Measurements from ENCODE around the gene PARP2.

The PARP2 gene

GRCh38 chr14:20386276-20386855, 42.9 kb downstream of the PARP2 start:
- H3K4me1 ChIP-seq = no peaks in the 10 kb centered on the region
- TF ChIP-seq Cebpa-rat (IDR thresholded peaks at IDR 0.05) = no peak
- H3K36me3 ChIP-seq = peaks cover 99% of the 10 kb centered on the region
- H3K27me3 ChIP-seq = no peaks in the 10 kb centered on the region
- H4K20me1 ChIP-seq = peaks cover 4% of the 10 kb centered on the region; the same call in 1 of the 2 replicates
- H3K4me3 ChIP-seq = no peak overlapping the region
- H3K4me2 ChIP-seq = no peak overlapping the region
- H3K9ac ChIP-seq = no peak overlapping the region
- H3K27ac ChIP-seq = no peak overlapping the region
- no peaks in the 10 kb centered on the region for H3K9me3 ChIP-seq

GRCh38 chr14:20387576-20387975, 44.1 kb downstream of the PARP2 start:
- Histone ChIP-seq H3K4me1 (no peaks in the 10 kb centered on the region), H3K9me3 (no peaks in the 10 kb centered on the region), H3K9ac (no peak overlapping the region), H3K36me3 (peaks cover 99% of the 10 kb centered on the region), H4K20me1 (peaks cover 4% of the 10 kb centered on the region; the same call in 1 of the 2 replicates), H3K4me3 (no peak overlapping the region), H3K27me3 (no peaks in the 10 kb centered on the region), H3K4me2 (no peak overlapping the region), H3K27ac (no peak overlapping the region)
- no peak for TF ChIP-seq Cebpa-rat (IDR thresholded peaks at IDR 0.05)

- Histone ChIP-seq H3K27me3 (no peaks in the 10 kb centered on the region), H3K4me3 (no peak overlapping the region), H3K4me1 (no peaks in the 10 kb centered on the region), H3K36me3 (peaks cover 99% of the 10 kb centered on the region), H3K9ac (no peak overlapping the region), H4K20me1 (no peaks in the 10 kb centered on the region; the same call in 1 of the 2 replicates), H3K4me2 (no peak overlapping the region), H3K9me3 (no peaks in the 10 kb centered on the region), H3K27ac (no peak overlapping the region)
- TF ChIP-seq Cebpa-rat (IDR thresholded peaks at IDR 0.05) = no peak
These were observed 44.7 kb downstream of the PARP2 start for GRCh38 chr14:20388159-20388558.

- H3K4me3 ChIP-seq = no peak overlapping the region
- H3K36me3 ChIP-seq = peaks cover 98% of the 10 kb centered on the region
- no peak overlapping the region for H3K9ac ChIP-seq
- H3K27me3 ChIP-seq = no peaks in the 10 kb centered on the region
- no peak for TF ChIP-seq Cebpa-rat (IDR thresholded peaks at IDR 0.05)
- peaks cover 5% of the 10 kb centered on the region; the same call in 1 of the 2 replicates for H4K20me1 ChIP-seq
- no peaks in the 10 kb centered on the region for H3K4me1 ChIP-seq
- no peak overlapping the region for H3K27ac ChIP-seq
- H3K4me2 ChIP-seq = no peak overlapping the region
- H3K9me3 ChIP-seq = no peaks in the 10 kb centered on the region
These were observed 48.1 kb downstream of the PARP2 start for GRCh38 chr14:20391505-20391904.

GRCh38 chr14:20397511-20397910, 54.1 kb downstream of the PARP2 start:
- Histone ChIP-seq H3K27me3 (no peaks in the 10 kb centered on the region), H3K36me3 (peaks cover 96% of the 10 kb centered on the region), H3K4me3 (no peak overlapping the region), H3K4me1 (no peaks in the 10 kb centered on the region), H4K20me1 (0 out of 2 replicates have a peak, but pooled peaks cover 5% of the 10 kb centered on the region), H3K4me2 (no peak overlapping the region), H3K27ac (no peak overlapping the region), H3K9me3 (no peaks in the 10 kb centered on the region), H3K9ac (no peak overlapping the region)
- no peak for TF ChIP-seq Cebpa-rat (IDR thresholded peaks at IDR 0.05)

GRCh38 chr14:20400589-20400964, 57.1 kb downstream of the PARP2 start:
- H3K4me1 ChIP-seq = no peaks in the 10 kb centered on the region
- no peaks in the 10 kb centered on the region for H3K9me3 ChIP-seq
- TF ChIP-seq Cebpa-rat (IDR thresholded peaks at IDR 0.05) = no peak
- H3K4me2 ChIP-seq = no peak overlapping the region
- H3K27me3 ChIP-seq = no peaks in the 10 kb centered on the region
- H3K9ac ChIP-seq = no peak overlapping the region
- peaks cover 6% of the 10 kb centered on the region; the same call in 1 of the 2 replicates for H4K20me1 ChIP-seq
- no peak overlapping the region for H3K4me3 ChIP-seq
- H3K27ac ChIP-seq = no peak overlapping the region
- H3K36me3 ChIP-seq = peaks cover 98% of the 10 kb centered on the region

- Histone ChIP-seq H4K20me1 (peaks cover 8% of the 10 kb centered on the region; the same call in 1 of the 2 replicates), H3K27ac (no peak overlapping the region), H3K9me3 (no peaks in the 10 kb centered on the region), H3K4me2 (no peak overlapping the region), H3K4me3 (no peak overlapping the region), H3K4me1 (no peaks in the 10 kb centered on the region), H3K9ac (no peak overlapping the region), H3K27me3 (no peaks in the 10 kb centered on the region), H3K36me3 (peaks cover 98% of the 10 kb centered on the region)
- TF ChIP-seq Cebpa-rat (IDR thresholded peaks at IDR 0.05) = no peak
These were observed 57.6 kb downstream of the PARP2 start for GRCh38 chr14:20400965-20401593.

- H3K4me3 ChIP-seq = no peak overlapping the region
- H4K20me1 ChIP-seq = peaks cover 31% of the 10 kb centered on the region; the same call in 1 of the 2 replicates
- no peak overlapping the region for H3K4me2 ChIP-seq
- H3K36me3 ChIP-seq = peaks cover 98% of the 10 kb centered on the region
- H3K27me3 ChIP-seq = no peaks in the 10 kb centered on the region
- no peak overlapping the region for H3K9ac ChIP-seq
- H3K27ac ChIP-seq = no peak overlapping the region
- TF ChIP-seq Cebpa-rat (IDR thresholded peaks at IDR 0.05) = no peak
- no peaks in the 10 kb centered on the region for H3K9me3 ChIP-seq
- H3K4me1 ChIP-seq = no peaks in the 10 kb centered on the region
These were observed 60.1 kb downstream of the PARP2 start for GRCh38 chr14:20403521-20403920.
